ENCODE data around the gene TSHZ1.

GRCh38 chr18:75168619-75169018, 42.0 kb upstream of the TSHZ1 start:
- TF ChIP-seq SIN3A (IDR thresholded peaks at IDR 0.05; ENCODE audit: borderline replicate concordance, insufficient read depth, low read length) = no peak
- TF ChIP-seq POLR2AphosphoS5 (IDR thresholded peaks at IDR 0.05; ENCODE audit: low read depth, low read length) = no peak
